Endothelial cell of umbilical vein (primary cell): ENCODE results near the gene AKT3.

Source experiments
- EZH2 ChIP-seq: IDR thresholded peaks from 2 replicates; pipeline ENCODE4 v1.6.1; 2012; ENCODE audit warnings: borderline replicate concordance, low read depth, mild to moderate bottlenecking, moderate library complexity, low read length, inconsistent platforms; ENCODE audit not compliant: severe bottlenecking
- POLR2A ChIP-seq: IDR thresholded peaks from 2 replicates; pipeline ENCODE4 v1.6.1; 2012; ENCODE audit warnings: low read depth, mild to moderate bottlenecking, control low read depth, low read length
- TF ChIP-seq, protein P1 (sequence below), 2 donors: IDR thresholded peaks; 1 replicate in 1 of 2; 2 replicates in 1 of 2; pipeline ENCODE4 v1.5.1; 2011; ENCODE audit warnings: low read length in 2 of 2, mild to moderate bottlenecking in 2 of 2, moderate library complexity in 2 of 2, control low read depth in 1 of 2, inconsistent platforms in 1 of 2, low read depth in 1 of 2; ENCODE audit not compliant: insufficient read depth in 1 of 2; ENCODE audit errors: extremely low read depth in 1 of 2

DNA sequence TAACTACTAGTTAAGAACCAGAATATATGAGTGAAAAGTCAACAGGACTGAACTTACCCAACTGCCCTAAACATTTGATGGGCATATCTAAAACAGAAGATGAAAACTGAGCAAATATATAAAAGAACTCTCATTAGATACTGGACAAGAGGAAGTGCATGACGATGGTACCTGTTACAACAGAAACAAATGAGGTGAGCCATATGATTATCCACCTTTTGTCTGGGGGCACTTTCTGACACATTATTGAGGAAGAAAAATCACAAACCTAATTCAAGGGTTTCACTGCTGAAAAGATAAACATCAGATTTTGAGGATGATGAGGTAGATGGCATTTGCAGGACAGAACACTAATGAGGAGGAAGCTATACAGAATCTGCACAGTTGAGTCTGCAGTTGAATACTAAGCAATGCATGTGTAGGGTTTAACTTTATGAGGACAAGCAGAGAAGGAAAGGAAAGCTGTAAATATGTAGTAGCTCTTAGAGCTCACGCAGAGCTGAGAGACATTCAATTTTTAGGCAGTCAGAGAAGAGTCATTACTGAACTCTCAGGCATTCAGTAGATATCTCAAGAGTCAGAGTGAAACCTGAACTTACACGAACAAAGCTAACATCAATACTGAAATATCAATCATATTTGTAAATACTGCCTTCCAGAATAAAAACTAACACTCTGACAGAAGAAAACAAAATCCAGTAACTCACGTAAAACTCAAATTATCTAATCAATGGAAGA is 262.1 kb downstream of the AKT3 start:
- TF ChIP-seq POLR2A (no peak), EZH2 (no peak)
- TF ChIP-seq, protein P1, sequence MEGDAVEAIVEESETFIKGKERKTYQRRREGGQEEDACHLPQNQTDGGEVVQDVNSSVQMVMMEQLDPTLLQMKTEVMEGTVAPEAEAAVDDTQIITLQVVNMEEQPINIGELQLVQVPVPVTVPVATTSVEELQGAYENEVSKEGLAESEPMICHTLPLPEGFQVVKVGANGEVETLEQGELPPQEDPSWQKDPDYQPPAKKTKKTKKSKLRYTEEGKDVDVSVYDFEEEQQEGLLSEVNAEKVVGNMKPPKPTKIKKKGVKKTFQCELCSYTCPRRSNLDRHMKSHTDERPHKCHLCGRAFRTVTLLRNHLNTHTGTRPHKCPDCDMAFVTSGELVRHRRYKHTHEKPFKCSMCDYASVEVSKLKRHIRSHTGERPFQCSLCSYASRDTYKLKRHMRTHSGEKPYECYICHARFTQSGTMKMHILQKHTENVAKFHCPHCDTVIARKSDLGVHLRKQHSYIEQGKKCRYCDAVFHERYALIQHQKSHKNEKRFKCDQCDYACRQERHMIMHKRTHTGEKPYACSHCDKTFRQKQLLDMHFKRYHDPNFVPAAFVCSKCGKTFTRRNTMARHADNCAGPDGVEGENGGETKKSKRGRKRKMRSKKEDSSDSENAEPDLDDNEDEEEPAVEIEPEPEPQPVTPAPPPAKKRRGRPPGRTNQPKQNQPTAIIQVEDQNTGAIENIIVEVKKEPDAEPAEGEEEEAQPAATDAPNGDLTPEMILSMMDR (IDR thresholded peaks at IDR 0.05; ENCODE audit: extremely low read depth in 1 of 2, insufficient read depth in 1 of 2, low read depth in 1 of 2, low read length in 2 of 2): no peak
